A549 (cell line): Measurements from ENCODE around the gene IKBKG.

Experiments used
- CBX8 ChIP-seq: fragments of 200-600 bp; sonication (generic); IDR thresholded peaks from 2 replicates; pipeline ENCODE4 v1.6.1; 2016
- CHD4 ChIP-seq: fragments of 200-600 bp; sonication (generic); IDR thresholded peaks from 2 replicates; pipeline ENCODE4 v1.6.1; 2016; ENCODE audit warnings: antibody characterized with exemption, mild to moderate bottlenecking, borderline replicate concordance
- CTCF ChIP-seq: fragments of >200 bp; sonication (Bioruptor Twin); formaldehyde crosslinking; IDR thresholded peaks from 3 replicates; pipeline ENCODE4 v1.5.1; 2016
- EP300 ChIP-seq, 2 experiments: fragments of >200 bp; sonication (Bioruptor Twin); formaldehyde crosslinking; IDR thresholded peaks; 2 replicates in 1 of 2; 3 replicates in 1 of 2; pipeline ENCODE4 v1.6.1; 2016 to 2017
- JUN ChIP-seq, 2 experiments: fragments of >200 bp; sonication (Bioruptor Twin); formaldehyde crosslinking; IDR thresholded peaks; 2 replicates in 1 of 2; 3 replicates in 1 of 2; pipeline ENCODE4 v1.6.1; 2016 to 2017
- JUNB ChIP-seq: fragments of >200 bp; sonication (Bioruptor Twin); formaldehyde crosslinking; IDR thresholded peaks from 2 replicates; pipeline ENCODE4 v1.6.1; 2016
- KDM1A ChIP-seq: fragments of 200-600 bp; sonication (generic); IDR thresholded peaks from 2 replicates; pipeline ENCODE4 v1.6.1; 2016; ENCODE audit warnings: low read depth, mild to moderate bottlenecking
- MAX ChIP-seq: IDR thresholded peaks from 2 replicates; pipeline ENCODE4 v1.6.1; 2012
- PBX3 ChIP-seq: IDR thresholded peaks from 2 replicates; pipeline ENCODE4 v1.6.1; 2012
- POLR2A ChIP-seq: IDR thresholded peaks from 2 replicates; pipeline ENCODE4 v1.6.1; 2012; ENCODE audit warnings: mild to moderate bottlenecking, low read length
- REST ChIP-seq: fragments of 200-600 bp; sonication (generic); IDR thresholded peaks from 2 replicates; pipeline ENCODE4 v1.6.1; 2016; ENCODE audit warnings: antibody characterized with exemption, mild to moderate bottlenecking, moderate library complexity
- RFX5 ChIP-seq: fragments of 450-650 bp; IDR thresholded peaks from 2 replicates; pipeline ENCODE4 v1.7.1; 2014; ENCODE audit warnings: antibody characterized with exemption, mild to moderate bottlenecking, moderate library complexity
- RNF2 ChIP-seq: fragments of 200-600 bp; sonication (generic); IDR thresholded peaks from 2 replicates; pipeline ENCODE4 v1.6.1; 2016; ENCODE audit warnings: low read depth, mild to moderate bottlenecking, antibody characterized with exemption, moderate library complexity, borderline replicate concordance
- SMC3 ChIP-seq: fragments of >200 bp; sonication (Bioruptor Twin); formaldehyde crosslinking; IDR thresholded peaks from 3 replicates; pipeline ENCODE4 v1.6.1; 2018; ENCODE audit warnings: inconsistent platforms

- TF ChIP-seq RNF2, result no peak
- no peak for TF ChIP-seq CTCF
- no peak for TF ChIP-seq SMC3
- no peak for TF ChIP-seq KDM1A
- no peak for TF ChIP-seq PBX3
- TF ChIP-seq JUNB, result no peak
- no peak for TF ChIP-seq RFX5
- TF ChIP-seq JUN (IDR thresholded peaks at IDR 0.05), result no peak
- TF ChIP-seq EP300 (IDR thresholded peaks at IDR 0.05), result no peak
- no peak for TF ChIP-seq REST
- no peak for TF ChIP-seq POLR2A
- no peak for TF ChIP-seq CBX8
- TF ChIP-seq CHD4, result no peak
- TF ChIP-seq MAX, result no peak
Measured at GRCh38 chrX:154605566-154605965, 58.1 kb downstream of the IKBKG start.
